ENCODE measurements around the gene FERMT3. TPM values are rescaled to one million over a fixed set of nuclear protein-coding genes. Genes with fewer than 3 reads are reported as not detected.
"Not testable (repeated sequence)": the region's sequence is repeated elsewhere in the genome, so short reads cannot be mapped to it uniquely, and the experiment has no call there.

Gene FERMT3
- total RNA-seq: 100 to 1,000 TPM; 219 to 231 TPM

- peak within 1 kb of the TSS; percentile 92 for H3K4me3 Mint-ChIP-seq
- H3K4me1 Mint-ChIP-seq: peaks cover 28% of the 10 kb centered on the region
- H3K9me3 Mint-ChIP-seq: no peaks in the 10 kb centered on the region
- POLR2A ChIA-PET: interaction anchor here (0.6 to 17.3 kb wide), 18 partner anchors 16 to 1366 kb away, joined by 3 to 419 read pairs (median 8); partner anchors contain the start of genes BAD, CCDC88B, DNAJC4 and ESRRA
- H3K36me3 Mint-ChIP-seq: peaks cover 33% of the 10 kb centered on the region
- DNase-seq (peak; percentile 82), ATAC-seq (ENCODE audit: low read depth) (peak; percentile 74)
- H3K27me3 Mint-ChIP-seq: no peaks in the 10 kb centered on the region
- H3K27ac Mint-ChIP-seq: peak within 1 kb of the TSS; percentile 94
Observed at GRCh38 chr11:64206457-64207255, at the start of gene FERMT3. FERMT3 (plus strand) TSS chr11:64206721; CDS start chr11:64207365, 644 bp downstream.

DNA sequence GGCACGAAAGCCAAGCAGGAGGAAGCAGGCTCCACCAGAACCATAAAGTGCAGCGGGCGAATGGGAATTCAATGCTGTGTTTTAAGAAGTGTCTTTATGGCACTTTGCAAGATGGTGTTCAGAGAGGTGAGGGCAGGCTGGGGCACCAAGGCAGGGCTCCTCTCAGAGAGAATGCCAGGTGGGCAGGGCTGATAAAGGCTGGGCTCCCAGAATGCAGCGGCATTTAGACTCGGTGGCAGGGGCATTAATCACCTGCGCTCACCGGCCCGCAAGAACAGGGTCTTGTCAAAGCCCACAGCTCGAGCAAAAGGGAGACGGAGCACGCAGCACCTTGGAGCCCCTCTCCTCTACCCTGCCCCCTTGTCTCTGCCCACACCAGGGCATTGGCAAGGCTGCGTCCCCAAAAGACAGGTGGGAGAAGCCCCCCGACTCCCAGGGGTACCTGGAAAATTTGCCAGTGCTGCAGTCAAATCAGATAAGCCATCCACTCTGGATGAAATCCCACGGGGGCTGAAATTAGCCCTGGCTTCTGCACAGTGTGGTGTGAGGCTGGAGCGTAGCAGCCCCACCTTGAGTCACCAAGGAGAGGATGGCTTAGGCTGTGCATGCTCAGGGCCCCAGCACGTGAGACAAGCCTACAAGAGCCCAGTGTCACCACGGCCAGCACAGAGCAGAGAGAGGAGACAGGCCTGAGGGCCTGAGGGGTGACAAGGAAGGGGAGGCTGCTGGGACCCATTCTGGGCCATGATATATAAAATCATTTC is 48.7 kb upstream of the FERMT3 start:
- Mint-ChIP-seq H3K27me3 (peaks cover 5% of the 10 kb centered on the region), H3K27ac (no peak overlapping the region)
- POLR2A ChIA-PET: no interaction called here

DNA sequence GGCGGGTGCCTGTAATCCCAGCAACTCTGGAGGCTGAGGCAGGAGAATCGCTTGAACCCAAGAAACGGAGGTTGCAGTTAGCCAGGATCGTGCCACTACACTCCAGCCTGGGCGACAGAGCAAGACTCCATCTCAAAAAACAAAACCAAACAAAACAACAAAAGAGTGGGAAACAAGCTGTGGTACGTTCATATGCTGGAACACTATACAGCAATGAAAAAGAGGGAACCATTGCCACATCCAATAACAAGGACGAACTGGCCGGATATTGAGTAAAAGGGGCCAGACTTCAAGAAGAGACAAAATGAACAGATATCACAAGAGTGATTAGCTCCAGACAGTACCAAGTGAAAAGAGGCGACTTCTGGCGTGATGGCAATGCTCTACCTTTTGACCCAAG is 45.5 kb upstream of the FERMT3 start:
- DNase-seq (no peak), ATAC-seq (ENCODE audit: low read depth) (no peak)
- POLR2A ChIA-PET: no interaction called here
- no peak overlapping the region for H3K4me3 Mint-ChIP-seq
- peaks cover 1% of the 10 kb centered on the region for H3K36me3 Mint-ChIP-seq
- H3K4me1 Mint-ChIP-seq: peaks cover 4% of the 10 kb centered on the region
- no peaks in the 10 kb centered on the region for H3K9me3 Mint-ChIP-seq
- H3K27me3 Mint-ChIP-seq: no peaks in the 10 kb centered on the region
- H3K27ac Mint-ChIP-seq: no peak overlapping the region

More for the DNA sequence above, 48.7 kb upstream of the FERMT3 start:
- H3K36me3 Mint-ChIP-seq: peaks cover 1% of the 10 kb centered on the region
- ATAC-seq (ENCODE audit: low read depth) (no peak), DNase-seq (no peak)
- H3K4me3 Mint-ChIP-seq: no peak overlapping the region
- peaks cover 3% of the 10 kb centered on the region for H3K4me1 Mint-ChIP-seq
- H3K9me3 Mint-ChIP-seq: no peaks in the 10 kb centered on the region

DNA sequence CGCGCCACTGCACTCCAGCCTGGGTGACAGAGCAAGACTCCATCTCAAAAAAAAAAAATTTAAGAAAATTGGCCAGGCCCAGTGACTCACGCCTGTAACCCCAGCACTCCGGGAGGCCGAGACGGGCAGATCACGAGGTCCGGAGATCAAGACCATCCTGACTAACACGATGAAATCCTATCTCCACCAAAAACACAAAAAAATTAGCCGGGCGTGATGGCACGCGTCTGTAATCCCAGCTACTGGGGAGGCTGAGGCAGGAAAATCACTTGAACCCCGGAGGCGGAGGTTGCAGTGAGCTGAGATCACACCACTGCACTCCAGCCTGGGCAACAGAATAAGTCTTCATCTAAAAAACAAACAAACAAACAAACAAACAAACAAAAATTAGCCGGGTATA is 43.8 kb upstream of the FERMT3 start:
- H3K36me3 Mint-ChIP-seq, H3K27ac Mint-ChIP-seq: not testable (repeated sequence)
- POLR2A ChIA-PET: interaction anchor here (1.1 kb wide), 1 partner anchor 163 kb away, joined by 3 read pairs; no protein-coding TSS in a partner anchor

GRCh38 chr11:64163951-64164350 is 42.6 kb upstream of the FERMT3 start:
- H3K27ac Mint-ChIP-seq: no peak overlapping the region
- peaks cover 7% of the 10 kb centered on the region for H3K4me1 Mint-ChIP-seq
- no peaks in the 10 kb centered on the region for H3K27me3 Mint-ChIP-seq
- no peaks in the 10 kb centered on the region for H3K9me3 Mint-ChIP-seq
- DNase-seq (no peak), ATAC-seq (ENCODE audit: low read depth) (no peak)
- H3K4me3 Mint-ChIP-seq: no peak overlapping the region
- POLR2A ChIA-PET: interaction anchor here (4.0 kb wide), 1 partner anchor 22 kb away, joined by 44 read pairs; the partner anchor contains the start of gene STIP1
- H3K36me3 Mint-ChIP-seq: peaks cover 1% of the 10 kb centered on the region

More for the DNA sequence above, 43.8 kb upstream of the FERMT3 start:
- not testable (repeated sequence) for H3K27me3 Mint-ChIP-seq; H3K4me1 Mint-ChIP-seq; H3K9me3 Mint-ChIP-seq; ATAC-seq (ENCODE audit: low read depth); DNase-seq; H3K4me3 Mint-ChIP-seq

GRCh38 chr11:64164392-64165312 is 41.9 kb upstream of the FERMT3 start:
- H3K9me3 Mint-ChIP-seq: no peaks in the 10 kb centered on the region
- H3K27me3 Mint-ChIP-seq: no peaks in the 10 kb centered on the region
- H3K4me3 Mint-ChIP-seq: peak overlapping the region; percentile 84
- DNase-seq (no peak), ATAC-seq (ENCODE audit: low read depth) (no peak)
- peaks cover 7% of the 10 kb centered on the region for H3K4me1 Mint-ChIP-seq
- peaks cover 1% of the 10 kb centered on the region for H3K36me3 Mint-ChIP-seq
- POLR2A ChIA-PET: interaction anchor here (4.0 kb wide), 1 partner anchor 21 kb away, joined by 44 read pairs; the partner anchor contains the start of gene STIP1
- peak overlapping the region; percentile 78 for H3K27ac Mint-ChIP-seq

GRCh38 chr11:64165481-64165841 is 41.1 kb upstream of the FERMT3 start:
- peak overlapping the region; percentile 84 for H3K4me3 Mint-ChIP-seq
- POLR2A ChIA-PET: interaction anchor here (4.0 kb wide), 1 partner anchor 20 kb away, joined by 44 read pairs; the partner anchor contains the start of gene STIP1
- no peaks in the 10 kb centered on the region for H3K9me3 Mint-ChIP-seq
- peaks cover 1% of the 10 kb centered on the region for H3K36me3 Mint-ChIP-seq
- H3K27me3 Mint-ChIP-seq: no peaks in the 10 kb centered on the region
- H3K4me1 Mint-ChIP-seq: peaks cover 7% of the 10 kb centered on the region
- DNase-seq: no peak
- H3K27ac Mint-ChIP-seq: no peak overlapping the region
- ATAC-seq (ENCODE audit: low read depth): peak; percentile 13

DNA sequence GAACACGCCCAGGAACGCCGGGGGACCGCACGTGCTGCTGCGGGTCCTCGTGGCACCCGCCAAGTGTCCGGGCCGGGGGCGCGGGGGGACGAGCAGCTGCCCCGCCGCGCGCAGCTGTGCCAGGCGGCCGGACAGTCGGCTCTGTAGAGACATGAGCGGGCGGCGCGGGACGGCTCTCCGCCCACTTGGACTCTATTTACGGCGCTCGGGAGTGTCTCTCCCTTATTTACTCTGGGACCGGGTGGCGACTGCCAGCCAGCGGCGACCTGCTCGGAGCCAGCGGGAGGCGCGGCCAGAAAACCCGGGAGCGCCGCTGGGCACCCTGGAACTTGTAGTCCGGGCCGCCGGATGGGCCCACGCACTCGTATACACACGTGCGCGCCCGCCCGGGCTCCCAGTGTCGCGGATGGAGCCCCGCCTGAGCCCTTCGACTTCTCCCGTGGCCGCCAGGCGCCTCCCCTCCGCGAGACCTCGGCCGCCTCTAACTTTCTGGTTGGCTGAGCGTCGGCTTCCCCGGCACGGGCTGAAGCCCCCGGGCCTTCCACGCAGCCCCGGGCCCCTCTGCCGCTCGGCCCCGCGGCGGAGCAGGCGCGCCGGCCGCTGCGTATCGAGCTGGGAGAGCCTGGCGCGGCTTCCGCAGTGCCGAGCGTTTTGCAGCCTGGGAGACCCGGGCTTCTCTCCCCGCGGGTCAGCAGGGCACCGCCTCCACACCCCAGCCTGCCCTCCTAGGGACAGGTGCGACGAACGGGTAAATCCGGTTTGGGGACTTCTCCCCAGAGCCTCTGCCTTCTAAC is 40.5 kb upstream of the FERMT3 start, which contains the start of gene MACROD1:
Gene MACROD1, minus strand, starts transcription at position 272 of the 794 bp plus-strand sequence. Its CDS starts 119 bp downstream, at position 153.
- ATAC-seq (ENCODE audit: low read depth) (peak; percentile 94), DNase-seq (peak; percentile 86)
- Mint-ChIP-seq H3K9me3 (no peaks in the 10 kb centered on the region), H3K4me1 (peaks cover 6% of the 10 kb centered on the region), H3K4me3 (peak within 1 kb of the TSS; percentile 91), H3K36me3 (peaks cover under 1% of the 10 kb centered on the region), H3K27ac (peak within 1 kb of the TSS; percentile 84), H3K27me3 (no peaks in the 10 kb centered on the region)
- POLR2A ChIA-PET: interaction anchor here (0.7 to 4.0 kb wide), 3 partner anchors 15 to 40 kb away, joined by 3 to 44 read pairs (median 3); partner anchors contain the start of genes FERMT3 and STIP1

DNA sequence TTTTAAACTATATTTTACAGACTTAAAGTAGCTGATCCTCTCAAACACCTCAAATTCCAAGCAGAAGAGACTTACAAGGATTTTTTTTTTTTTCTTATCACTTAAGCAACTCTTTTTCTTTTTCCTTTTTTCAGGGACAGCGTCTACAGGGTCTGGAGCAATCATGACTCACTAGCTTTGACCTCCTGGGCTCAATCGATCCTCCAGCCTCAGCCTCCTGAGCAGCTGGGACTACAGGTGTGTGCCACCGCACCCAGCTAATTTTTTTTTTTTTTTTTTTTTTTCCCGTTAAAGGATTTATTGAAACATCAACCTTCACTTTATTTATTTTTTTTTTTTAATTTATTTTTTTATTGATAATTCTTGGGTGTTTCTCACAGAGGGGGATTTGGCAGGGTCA is 36.1 kb upstream of the FERMT3 start:
- Mint-ChIP-seq H3K4me1 (peaks cover 3% of the 10 kb centered on the region), H3K9me3 (peaks cover 2% of the 10 kb centered on the region), H3K27ac (no peak overlapping the region), H3K4me3 (no peak overlapping the region), H3K27me3 (no peaks in the 10 kb centered on the region), H3K36me3 (peaks cover 2% of the 10 kb centered on the region)
- DNase-seq (no peak), ATAC-seq (ENCODE audit: low read depth) (no peak)
- POLR2A ChIA-PET: interaction anchor here (1.3 kb wide), 1 partner anchor 16 kb away, joined by 5 read pairs; the partner anchor contains the start of gene STIP1

- peaks cover 2% of the 10 kb centered on the region for H3K36me3 Mint-ChIP-seq
- no peaks in the 10 kb centered on the region for H3K27me3 Mint-ChIP-seq
- H3K9me3 Mint-ChIP-seq: peaks cover 4% of the 10 kb centered on the region
- ATAC-seq (ENCODE audit: low read depth) (no peak), DNase-seq (no peak)
- H3K4me1 Mint-ChIP-seq: peaks cover 16% of the 10 kb centered on the region
- H3K4me3 Mint-ChIP-seq: no peak overlapping the region
- POLR2A ChIA-PET: interaction anchor here (0.6 kb wide), 2 partner anchors 73 to 127 kb away, joined by 3 to 6 read pairs; partner anchors contain the start of gene PPP1R14B
- no peak overlapping the region for H3K27ac Mint-ChIP-seq
Observed at GRCh38 chr11:64173616-64174355, 32.7 kb upstream of the FERMT3 start.

DNA sequence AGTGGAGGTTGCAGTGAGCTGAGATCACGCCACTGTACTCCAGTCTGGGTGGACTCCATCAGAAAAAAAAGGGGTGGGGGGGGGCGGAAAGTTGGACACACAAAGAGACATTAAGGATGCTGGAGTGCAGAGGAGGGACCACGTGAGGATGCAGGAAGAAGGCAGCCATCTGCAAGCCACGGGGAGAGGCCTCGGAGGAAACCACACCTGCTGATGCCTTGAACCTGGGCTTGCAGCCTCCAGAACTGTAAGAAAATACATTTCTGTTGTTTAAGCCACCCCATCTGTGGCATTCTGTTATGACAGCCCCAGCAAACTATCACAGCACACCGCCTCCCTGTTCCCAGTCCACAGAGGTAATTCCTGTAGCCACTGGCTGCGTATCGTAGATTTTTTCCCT is 29.8 kb upstream of the FERMT3 start:
- Mint-ChIP-seq H3K27me3 (no peaks in the 10 kb centered on the region), H3K4me3 (no peak overlapping the region), H3K9me3 (peaks cover 4% of the 10 kb centered on the region), H3K36me3 (peaks cover 5% of the 10 kb centered on the region), H3K4me1 (peaks cover 25% of the 10 kb centered on the region), H3K27ac (peak overlapping the region; percentile 47)
- DNase-seq (no peak), ATAC-seq (ENCODE audit: low read depth) (peak; percentile 55)
- POLR2A ChIA-PET: interaction anchor here (1.3 kb wide), 1 partner anchor 9 kb away, joined by 3 read pairs; the partner anchor contains the start of gene STIP1
